HepG2 (cell line): ENCODE results near the gene DYDC2. TPM values are rescaled to one million over a fixed set of nuclear protein-coding genes. Genes with fewer than 3 reads are reported as not detected.

Experiments used
- ATAC-seq: fragments of 200-7000 bp; cut with Tn5 transposase; 3 replicates; pipeline ENCODE4 v1.9.1; 2020; ENCODE audit warnings: mild to moderate bottlenecking, moderate library complexity
- BruUV-seq: library from RNA; stranded (reverse); fragments of 400-500 nt; replicated peaks from 2 replicates; lab custom pipeline; 2021; lab: Mats Ljungman, UMichigan
- CTCF ChIA-PET: fragments of 300-600 bp; formaldehyde crosslinking; extraction: SDS; loops from one replicate; lab custom pipeline; 2021; ENCODE audit warnings: low total read pairs, inconsistent platforms, low intra/inter-chr PET ratio; lab: Yijun Ruan, JAX
- POLR2A ChIA-PET: fragments of 350-600 bp; sonication (Branson Sonifier 250); formaldehyde crosslinking; loops from one replicate; lab custom pipeline; 2020; ENCODE audit warnings: antibody characterized with exemption, inconsistent platforms; lab: Yijun Ruan, JAX
- DNase-seq: peaks from one replicate; pipeline ENCODE4 v3.0.0-alpha.2; 2015; ENCODE audit warnings: low spot score
- FAIRE-seq: peaks from 3 replicates; lab custom pipeline; 2011; peaks lifted over from hg19 to GRCh38; lab: Jason Lieb, UNC
- H2AFZ ChIP-seq: one replicate; pipeline ENCODE4 v1.6.1; 2011; ENCODE audit warnings: low read length, inconsistent platforms
- H3K27ac ChIP-seq: fragments of 300-600 bp; 3 replicates; pipeline ENCODE4 v1.8.0; 2011; ENCODE audit warnings: mixed run types, mild to moderate bottlenecking, mixed read lengths, low read length, inconsistent platforms; ENCODE audit not compliant: insufficient read depth; ENCODE audit errors: extremely low read length
- H3K27me3 ChIP-seq, 2 experiments: fragments of 200-600 bp in 1 of 2; 2 replicates in 1 of 2; 3 replicates in 1 of 2; pipeline versions ENCODE4 v1.6.0 to v1.8.0; 2011; ENCODE audit warnings: low read length in 2 of 2, mild to moderate bottlenecking in 2 of 2, moderate library complexity in 2 of 2, inconsistent platforms in 1 of 2; ENCODE audit not compliant: insufficient read depth in 2 of 2, control insufficient read depth in 1 of 2
- H3K36me3 ChIP-seq, 2 experiments: fragments of 200-600 bp in 1 of 2; replicated peaks in 1 of 2; 2 replicates in 1 of 2; 3 replicates in 1 of 2; pipeline versions ENCODE4 v1.5.1 to v1.8.0; 2011; ENCODE audit warnings: low read length in 2 of 2, inconsistent platforms in 1 of 2; ENCODE audit not compliant: insufficient read depth in 2 of 2, control insufficient read depth in 1 of 2
- H3K4me1 ChIP-seq: 2 replicates; pipeline ENCODE4 v1.5.1; 2012; ENCODE audit warnings: low read length, inconsistent platforms; ENCODE audit not compliant: insufficient read depth
- H3K4me2 ChIP-seq: 2 replicates; pipeline ENCODE4 v1.6.0; 2011; ENCODE audit warnings: low read depth, low read length, inconsistent platforms
- H3K4me3 ChIP-seq, 3 experiments: fragments of 200-600 bp in 1 of 3; sonication (generic), shearing (Covaris generic) in 1 of 3; replicated peaks in 1 of 3; 2 replicates each; pipeline ENCODE4 v1.5.1; 2011 to 2016; ENCODE audit warnings: low read length in 3 of 3, inconsistent platforms in 2 of 3, low read depth in 2 of 3, mild to moderate bottlenecking in 2 of 3, control low read depth in 1 of 3, mixed read lengths in 1 of 3; ENCODE audit not compliant: insufficient read depth in 1 of 3
- H3K79me2 ChIP-seq: one replicate; pipeline ENCODE4 v1.6.1; 2011; ENCODE audit warnings: low read length, inconsistent platforms; ENCODE audit not compliant: insufficient read depth
- H3K9ac ChIP-seq: 2 replicates; pipeline ENCODE4 v1.6.0; 2011; ENCODE audit warnings: mild to moderate bottlenecking, low read depth, low read length, inconsistent platforms; ENCODE audit not compliant: insufficient read depth
- H3K9me3 ChIP-seq: 2 replicates; pipeline ENCODE4 v1.5.1; 2012; ENCODE audit warnings: mild to moderate bottlenecking, low read length
- H4K20me1 ChIP-seq: 2 replicates; pipeline ENCODE4 v1.6.0; 2011; ENCODE audit warnings: inconsistent platforms, mild to moderate bottlenecking, low read length, moderate library complexity; ENCODE audit not compliant: insufficient read depth
- FOSL1 ChIP-seq: sonication (generic); formaldehyde crosslinking; IDR thresholded peaks from 2 replicates; pipeline ENCODE4 v1.9.0; 2021; ENCODE audit warnings: missing genetic modification reagents, borderline replicate concordance
- GTF3A ChIP-seq: sonication (generic); formaldehyde crosslinking; conservative IDR thresholded peaks from 2 replicates; pipeline ENCODE4 v1.4.0; 2020; ENCODE audit warnings: mild to moderate bottlenecking, missing genetic modification reagents
- HES4 ChIP-seq: sonication (generic); formaldehyde crosslinking; IDR thresholded peaks from 2 replicates; pipeline ENCODE4 v1.9.0; 2021; ENCODE audit warnings: mild to moderate bottlenecking, missing genetic modification reagents, borderline replicate concordance
- HNRNPLL ChIP-seq: fragments of 200-400 bp; formaldehyde crosslinking; IDR thresholded peaks from 2 replicates; pipeline ENCODE4 v1.6.1; 2017; ENCODE audit warnings: mild to moderate bottlenecking, low read depth, low read length; ENCODE audit not compliant: poor library complexity, severe bottlenecking
- IRX3 ChIP-seq: sonication (generic); formaldehyde crosslinking; IDR thresholded peaks from 2 replicates; pipeline ENCODE4 v1.8.1; 2023; ENCODE audit warnings: mild to moderate bottlenecking, low read depth, missing genetic modification reagents, borderline replicate concordance
- MED1 ChIP-seq: sonication (generic); formaldehyde crosslinking; IDR thresholded peaks from 2 replicates; pipeline ENCODE4 v1.4.0; 2020; ENCODE audit warnings: missing genetic modification reagents
- PHF5A ChIP-seq: IDR thresholded peaks from one replicate; pipeline ENCODE4 v1.6.1; 2018; ENCODE audit warnings: low read depth, missing genetic modification reagents; ENCODE audit not compliant: unreplicated experiment
- RAD21 ChIP-seq: fragments of 450-650 bp; formaldehyde crosslinking; IDR thresholded peaks from 2 replicates; pipeline ENCODE4 v1.5.0; 2020; ENCODE audit warnings: mild to moderate bottlenecking
- SMC3 ChIP-seq: IDR thresholded peaks from 2 replicates; pipeline ENCODE4 v1.6.1; 2011; ENCODE audit warnings: low read length, improper control_type of control experiment
- STAG1 ChIP-seq: sonication (generic); formaldehyde crosslinking; IDR thresholded peaks from 2 replicates; pipeline ENCODE4 v1.4.0; 2020; ENCODE audit warnings: missing genetic modification reagents
- TCF12 ChIP-seq, 2 experiments: fragments of 450-650 bp in 1 of 2; sonication (generic) in 1 of 2; formaldehyde crosslinking in 1 of 2; IDR thresholded peaks; 2 replicates each; pipeline versions ENCODE4 v1.6.1 to v1.8.0; 2017 to 2022; ENCODE audit warnings: antibody characterized with exemption in 1 of 2, mild to moderate bottlenecking in 1 of 2, missing genetic modification reagents in 1 of 2, moderate library complexity in 1 of 2
- THAP11 ChIP-seq: IDR thresholded peaks from 2 replicates; pipeline ENCODE4 v1.6.1; 2016; ENCODE audit warnings: missing biosample characterization, missing genetic modification reagents
- TOE1 ChIP-seq: sonication (generic); formaldehyde crosslinking; IDR thresholded peaks from 2 replicates; pipeline ENCODE4 v1.4.0; 2020; ENCODE audit warnings: mild to moderate bottlenecking, missing genetic modification reagents
- ZBTB7B ChIP-seq: sonication (generic); formaldehyde crosslinking; IDR thresholded peaks from 2 replicates; pipeline ENCODE4 v1.4.0; 2020; ENCODE audit warnings: missing genetic modification reagents
- ZNF383 ChIP-seq: sonication (generic); formaldehyde crosslinking; IDR thresholded peaks from 2 replicates; pipeline ENCODE4 v1.4.0; 2020; ENCODE audit warnings: missing genetic modification reagents, mild to moderate bottlenecking, borderline replicate concordance
- WGBS: methylation state at CpG from one replicate; pipeline ENCODE4 v1.1.6; 2017; ENCODE audit warnings: low lambda C conversion rate; 5-methylcytosine and 5-hydroxymethylcytosine counted together
- in situ Hi-C: cut with HindIII; loops from 2 replicates; pipeline ENCODE4 v1.10.0; 2017; ENCODE audit warnings: low pct_unique_long_range_greater_than_20kb; ENCODE audit not compliant: extremely low pct_ligation_motif_present
- intact Hi-C: fragments of 100-400 bp; cut with micrococcal nuclease; formaldehyde crosslinking; loops from one replicate; pipeline ENCODE4 v1.10.0; 2022; ENCODE audit not compliant: unreplicated experiment
- polyA plus RNA-seq, 8 experiments: library from polyadenylated mRNA; depleted of rRNA in 3 of 8; stranded (reverse) in 7 of 8; unstranded in 1 of 8; fragments of >200 nt; fragmentation: Illumina TruSeq in 4 of 8; extraction: Trizol in 4 of 8; gene quantifications; 2 replicates each; pipeline versions ENCODE4 v1.2.1 to v1.2.3, GENCODE V29; 2011 to 2016; ENCODE audit warnings: low read depth in 4 of 8, missing spikeins in 1 of 8, mixed read lengths in 1 of 8; ENCODE audit not compliant: insufficient read depth in 1 of 8
- total RNA-seq, 5 experiments: library from RNA; depleted of rRNA; stranded (reverse); fragments of >200 nt; fragmentation: Illumina TruSeq; extraction: Trizol; gene quantifications; 2 replicates each; pipeline ENCODE4 v1.2.3, GENCODE V29; 2016; ENCODE audit warnings: low read depth in 1 of 5
- TF ChIP-seq, protein P1 (sequence below): sonication (generic); formaldehyde crosslinking; IDR thresholded peaks from 2 replicates; pipeline ENCODE4 v1.5.0; 2020; ENCODE audit warnings: mild to moderate bottlenecking, missing genetic modification reagents, moderate library complexity
- TF ChIP-seq, protein P2 (sequence below): sonication (generic); formaldehyde crosslinking; IDR thresholded peaks from 2 replicates; pipeline ENCODE4 v1.4.0; 2020; ENCODE audit warnings: missing genetic modification reagents, mild to moderate bottlenecking, borderline replicate concordance
- TF ChIP-seq, protein P3 (sequence below): sonication (generic); formaldehyde crosslinking; IDR thresholded peaks from 2 replicates; pipeline ENCODE4 v1.5.1; 2020; ENCODE audit warnings: mild to moderate bottlenecking, moderate library complexity, missing genetic modification reagents

The DYDC2 gene
- total and polyA plus RNA-seq, 2 of the 13 experiments (the other 11 are each of a cell fraction or from before 2014, with no cell fraction given), result 0.98 to 2.3 TPM

DNA sequence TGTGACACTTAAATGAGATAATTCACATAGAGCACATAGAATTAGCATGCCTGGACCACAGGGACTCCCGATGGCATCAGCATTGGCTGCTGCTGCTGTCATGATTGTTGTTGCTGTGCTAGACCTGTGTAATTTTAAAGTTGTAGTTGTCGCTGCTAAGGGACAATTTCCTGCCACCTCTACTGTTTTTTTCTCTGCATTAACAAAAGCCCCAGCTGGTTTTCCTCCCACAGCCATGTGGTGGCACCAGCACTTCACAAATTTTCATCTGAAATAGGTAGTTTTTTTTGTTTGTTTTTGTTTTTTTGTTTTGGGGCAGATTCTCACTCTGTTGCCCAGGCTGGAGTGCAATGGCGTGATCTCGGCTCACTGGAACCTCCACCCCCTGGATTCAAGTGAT is 26.4 kb downstream of the DYDC2 start:
- POLR2A ChIA-PET, result interaction anchor here (1.5 kb wide), 1 partner anchor 25 kb away, joined by 3 read pairs; the partner anchor contains the start of gene PRXL2A
- no peak for TF ChIP-seq HES4 (CRISPR knock-in tag)
- TF ChIP-seq GTF3A, result no peak
- TF ChIP-seq PHF5A (CRISPR knock-in tag), result no peak
- no peak for TF ChIP-seq TOE1 (CRISPR knock-in tag)
- peak; percentile 78 for TF ChIP-seq RAD21 (CRISPR knock-in tag)
- TF ChIP-seq, protein P1, sequence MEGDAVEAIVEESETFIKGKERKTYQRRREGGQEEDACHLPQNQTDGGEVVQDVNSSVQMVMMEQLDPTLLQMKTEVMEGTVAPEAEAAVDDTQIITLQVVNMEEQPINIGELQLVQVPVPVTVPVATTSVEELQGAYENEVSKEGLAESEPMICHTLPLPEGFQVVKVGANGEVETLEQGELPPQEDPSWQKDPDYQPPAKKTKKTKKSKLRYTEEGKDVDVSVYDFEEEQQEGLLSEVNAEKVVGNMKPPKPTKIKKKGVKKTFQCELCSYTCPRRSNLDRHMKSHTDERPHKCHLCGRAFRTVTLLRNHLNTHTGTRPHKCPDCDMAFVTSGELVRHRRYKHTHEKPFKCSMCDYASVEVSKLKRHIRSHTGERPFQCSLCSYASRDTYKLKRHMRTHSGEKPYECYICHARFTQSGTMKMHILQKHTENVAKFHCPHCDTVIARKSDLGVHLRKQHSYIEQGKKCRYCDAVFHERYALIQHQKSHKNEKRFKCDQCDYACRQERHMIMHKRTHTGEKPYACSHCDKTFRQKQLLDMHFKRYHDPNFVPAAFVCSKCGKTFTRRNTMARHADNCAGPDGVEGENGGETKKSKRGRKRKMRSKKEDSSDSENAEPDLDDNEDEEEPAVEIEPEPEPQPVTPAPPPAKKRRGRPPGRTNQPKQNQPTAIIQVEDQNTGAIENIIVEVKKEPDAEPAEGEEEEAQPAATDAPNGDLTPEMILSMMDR (CRISPR knock-in tag), result peak; percentile 77
- TF ChIP-seq FOSL1, result no peak
- TF ChIP-seq THAP11 (CRISPR knock-in tag), result 0 out of 2 replicates have a peak, but pooled peaks have one; percentile 13
- TF ChIP-seq ZBTB7B (CRISPR knock-in tag), result no peak
- TF ChIP-seq SMC3, result peak; percentile 78
- TF ChIP-seq ZNF383 (CRISPR knock-in tag), result no peak
- peak; percentile 84 for TF ChIP-seq STAG1
- TF ChIP-seq TCF12 (IDR thresholded peaks at IDR 0.05), result no peak
- TF ChIP-seq TCF12 (CRISPR knock-in tag; IDR thresholded peaks at IDR 0.05), result no peak
- TF ChIP-seq, protein P2, sequence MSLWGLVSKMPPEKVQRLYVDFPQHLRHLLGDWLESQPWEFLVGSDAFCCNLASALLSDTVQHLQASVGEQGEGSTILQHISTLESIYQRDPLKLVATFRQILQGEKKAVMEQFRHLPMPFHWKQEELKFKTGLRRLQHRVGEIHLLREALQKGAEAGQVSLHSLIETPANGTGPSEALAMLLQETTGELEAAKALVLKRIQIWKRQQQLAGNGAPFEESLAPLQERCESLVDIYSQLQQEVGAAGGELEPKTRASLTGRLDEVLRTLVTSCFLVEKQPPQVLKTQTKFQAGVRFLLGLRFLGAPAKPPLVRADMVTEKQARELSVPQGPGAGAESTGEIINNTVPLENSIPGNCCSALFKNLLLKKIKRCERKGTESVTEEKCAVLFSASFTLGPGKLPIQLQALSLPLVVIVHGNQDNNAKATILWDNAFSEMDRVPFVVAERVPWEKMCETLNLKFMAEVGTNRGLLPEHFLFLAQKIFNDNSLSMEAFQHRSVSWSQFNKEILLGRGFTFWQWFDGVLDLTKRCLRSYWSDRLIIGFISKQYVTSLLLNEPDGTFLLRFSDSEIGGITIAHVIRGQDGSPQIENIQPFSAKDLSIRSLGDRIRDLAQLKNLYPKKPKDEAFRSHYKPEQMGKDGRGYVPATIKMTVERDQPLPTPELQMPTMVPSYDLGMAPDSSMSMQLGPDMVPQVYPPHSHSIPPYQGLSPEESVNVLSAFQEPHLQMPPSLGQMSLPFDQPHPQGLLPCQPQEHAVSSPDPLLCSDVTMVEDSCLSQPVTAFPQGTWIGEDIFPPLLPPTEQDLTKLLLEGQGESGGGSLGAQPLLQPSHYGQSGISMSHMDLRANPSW (CRISPR knock-in tag), result no peak
- TF ChIP-seq HNRNPLL, result no peak
- TF ChIP-seq, protein P3, sequence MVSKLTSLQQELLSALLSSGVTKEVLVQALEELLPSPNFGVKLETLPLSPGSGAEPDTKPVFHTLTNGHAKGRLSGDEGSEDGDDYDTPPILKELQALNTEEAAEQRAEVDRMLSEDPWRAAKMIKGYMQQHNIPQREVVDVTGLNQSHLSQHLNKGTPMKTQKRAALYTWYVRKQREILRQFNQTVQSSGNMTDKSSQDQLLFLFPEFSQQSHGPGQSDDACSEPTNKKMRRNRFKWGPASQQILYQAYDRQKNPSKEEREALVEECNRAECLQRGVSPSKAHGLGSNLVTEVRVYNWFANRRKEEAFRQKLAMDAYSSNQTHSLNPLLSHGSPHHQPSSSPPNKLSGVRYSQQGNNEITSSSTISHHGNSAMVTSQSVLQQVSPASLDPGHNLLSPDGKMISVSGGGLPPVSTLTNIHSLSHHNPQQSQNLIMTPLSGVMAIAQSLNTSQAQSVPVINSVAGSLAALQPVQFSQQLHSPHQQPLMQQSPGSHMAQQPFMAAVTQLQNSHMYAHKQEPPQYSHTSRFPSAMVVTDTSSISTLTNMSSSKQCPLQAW (CRISPR knock-in tag), result 0 out of 2 replicates have a peak, but pooled peaks have one; percentile 28
- no peak for TF ChIP-seq IRX3 (CRISPR knock-in tag)
- 0 out of 2 replicates have a peak, but pooled peaks have one; percentile 24 for TF ChIP-seq MED1 (CRISPR knock-in tag)

More for the DNA sequence above, 26.4 kb downstream of the DYDC2 start:
- intact Hi-C loops, result loop anchor here (1.0 to 10.0 kb wide), 3 partner anchors 60 to 152 kb away; partner anchors contain the start of gene SH2D4B
- Histone ChIP-seq H3K9me3 (no peaks in the 10 kb centered on the region), H3K9ac (no peak overlapping the region), H3K4me2 (no peak overlapping the region), H3K36me3 (no peaks in the 10 kb centered on the region), H4K20me1 (no peaks in the 10 kb centered on the region), H2AFZ (no peak overlapping the region), H3K27me3 (no peaks in the 10 kb centered on the region), H3K79me2 (no peaks in the 10 kb centered on the region), H3K4me3 (no peak overlapping the region), H3K27ac (no peak overlapping the region), H3K4me1 (peaks cover 10% of the 10 kb centered on the region)
- 4% methylated on average over 4 of the region's 4 CpGs for WGBS
- BruUV-seq, result no TSS peak
- ATAC-seq (peak; percentile 52; the same call in 2 of the 3 replicates), FAIRE-seq (peak; percentile 70), DNase-seq (peak; percentile 40)
- CTCF ChIA-PET, result interaction anchor here (1.5 to 2.5 kb wide), 2 partner anchors 61 to 122 kb away, joined by 9 to 46 read pairs; no protein-coding TSS in a partner anchor
- in situ Hi-C loops, result no loop called here
